GM18511 (cell line): ENCODE data around the gene NFE2L3.
"Not testable (repeated sequence)": the region's sequence is repeated elsewhere in the genome, so short reads cannot be mapped to it uniquely, and the experiment has no call there.

Experiments
- ATAC-seq: cut with Tn5 transposase; IDR thresholded peaks from one replicate; pipeline ENCODE4 v1.9.1; 2021; ENCODE audit warnings: mild to moderate bottlenecking, moderate library complexity; ENCODE audit not compliant: unreplicated experiment

Gene NFE2L3

DNA sequence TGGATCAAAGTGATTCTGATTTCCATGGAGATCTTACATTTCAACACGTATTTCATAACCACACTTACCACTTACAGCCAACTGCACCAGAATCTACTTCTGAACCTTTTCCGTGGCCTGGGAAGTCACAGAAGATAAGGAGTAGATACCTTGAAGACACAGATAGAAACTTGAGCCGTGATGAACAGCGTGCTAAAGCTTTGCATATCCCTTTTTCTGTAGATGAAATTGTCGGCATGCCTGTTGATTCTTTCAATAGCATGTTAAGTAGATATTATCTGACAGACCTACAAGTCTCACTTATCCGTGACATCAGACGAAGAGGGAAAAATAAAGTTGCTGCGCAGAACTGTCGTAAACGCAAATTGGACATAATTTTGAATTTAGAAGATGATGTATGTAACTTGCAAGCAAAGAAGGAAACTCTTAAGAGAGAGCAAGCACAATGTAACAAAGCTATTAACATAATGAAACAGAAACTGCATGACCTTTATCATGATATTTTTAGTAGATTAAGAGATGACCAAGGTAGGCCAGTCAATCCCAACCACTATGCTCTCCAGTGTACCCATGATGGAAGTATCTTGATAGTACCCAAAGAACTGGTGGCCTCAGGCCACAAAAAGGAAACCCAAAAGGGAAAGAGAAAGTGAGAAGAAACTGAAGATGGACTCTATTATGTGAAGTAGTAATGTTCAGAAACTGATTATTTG, 33.3 kb downstream of the NFE2L3 start:
- no peak for ATAC-seq

DNA sequence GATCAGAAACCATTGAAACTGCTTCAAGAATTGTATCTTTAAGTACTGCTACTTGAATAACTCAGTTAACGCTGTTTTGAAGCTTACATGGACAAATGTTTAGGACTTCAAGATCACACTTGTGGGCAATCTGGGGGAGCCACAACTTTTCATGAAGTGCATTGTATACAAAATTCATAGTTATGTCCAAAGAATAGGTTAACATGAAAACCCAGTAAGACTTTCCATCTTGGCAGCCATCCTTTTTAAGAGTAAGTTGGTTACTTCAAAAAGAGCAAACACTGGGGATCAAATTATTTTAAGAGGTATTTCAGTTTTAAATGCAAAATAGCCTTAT, 33.8 kb downstream of the NFE2L3 start:
- ATAC-seq = no peak

DNA sequence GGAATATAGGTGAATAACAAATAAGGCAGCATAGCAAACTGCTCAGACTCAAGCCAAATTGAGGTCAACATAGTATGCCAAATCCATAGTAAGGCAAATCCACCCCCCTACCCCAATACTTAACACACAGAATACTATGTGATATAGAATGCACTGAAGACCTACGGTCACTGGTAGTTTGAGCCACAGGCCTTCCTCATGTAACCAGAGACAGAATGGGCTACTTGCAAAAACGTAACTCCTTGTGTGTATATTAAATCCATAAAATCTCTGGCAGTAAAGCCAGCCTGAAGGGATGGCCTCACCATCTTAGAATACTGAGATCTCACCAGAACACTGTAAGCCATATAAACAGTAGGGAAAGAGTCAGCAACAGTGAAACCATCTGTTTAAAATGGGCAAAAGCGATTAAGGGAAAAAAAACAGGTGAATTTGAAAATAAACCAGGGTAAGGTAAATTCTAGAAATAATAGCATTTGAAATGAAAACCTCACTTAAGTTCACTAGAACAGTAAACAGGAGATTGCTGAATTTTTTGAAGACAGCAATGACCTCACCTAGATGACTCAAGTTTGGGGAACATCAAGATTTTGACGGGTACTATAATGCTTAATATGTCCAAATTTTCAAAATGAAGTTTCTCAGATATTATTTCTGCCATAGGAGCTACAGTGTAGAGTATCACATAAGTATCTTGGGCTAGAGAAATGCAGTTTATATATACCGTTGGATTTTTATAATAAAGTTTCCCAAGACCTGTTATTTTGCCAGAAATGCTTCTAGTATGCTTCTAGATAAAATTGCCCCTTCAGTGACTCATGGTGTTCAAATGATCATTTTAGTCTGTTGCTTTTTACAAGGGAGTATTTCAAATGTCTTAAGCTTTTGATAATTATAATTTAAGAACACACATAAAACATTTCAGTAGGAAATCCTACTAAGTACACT, 34.6 kb downstream of the NFE2L3 start:
- ATAC-seq = no peak

DNA sequence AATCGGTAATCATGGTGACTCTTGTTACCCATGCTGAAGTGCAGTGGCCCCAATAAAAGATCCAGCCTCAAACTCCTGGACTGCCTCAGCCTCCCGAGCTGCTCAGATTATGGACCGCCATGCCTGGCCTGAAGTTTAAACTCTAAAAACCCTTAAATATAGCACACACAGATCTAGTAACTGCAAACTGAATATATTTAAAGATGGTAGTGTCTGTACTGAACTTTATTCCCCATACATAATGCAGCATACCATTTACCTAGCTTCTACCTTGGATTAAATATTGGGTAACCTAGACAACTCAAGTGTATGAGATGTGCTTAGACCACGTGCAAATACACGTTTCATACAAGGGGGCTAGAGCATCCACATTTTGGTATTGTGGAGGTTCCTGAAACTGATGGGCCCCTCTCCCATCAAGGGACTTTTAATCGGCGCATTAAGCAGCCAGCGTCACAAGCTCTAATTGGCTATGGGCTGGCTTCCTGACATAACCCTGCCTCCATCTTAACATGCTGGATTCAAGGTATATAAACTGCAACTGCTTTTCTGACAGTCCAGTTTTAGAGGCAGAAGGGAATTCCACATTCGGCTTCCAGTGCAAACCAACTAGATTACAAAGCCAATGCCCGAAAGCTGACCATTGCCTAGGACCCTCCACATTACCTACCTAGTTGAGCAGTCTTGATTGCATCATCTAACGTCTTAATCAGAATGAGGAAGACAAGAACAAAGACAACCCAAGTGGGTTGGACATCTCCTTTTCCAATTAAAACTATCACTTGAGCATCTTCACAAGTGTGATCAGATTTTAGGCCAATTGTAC, 35.6 kb downstream of the NFE2L3 start:
- no peak for ATAC-seq

DNA sequence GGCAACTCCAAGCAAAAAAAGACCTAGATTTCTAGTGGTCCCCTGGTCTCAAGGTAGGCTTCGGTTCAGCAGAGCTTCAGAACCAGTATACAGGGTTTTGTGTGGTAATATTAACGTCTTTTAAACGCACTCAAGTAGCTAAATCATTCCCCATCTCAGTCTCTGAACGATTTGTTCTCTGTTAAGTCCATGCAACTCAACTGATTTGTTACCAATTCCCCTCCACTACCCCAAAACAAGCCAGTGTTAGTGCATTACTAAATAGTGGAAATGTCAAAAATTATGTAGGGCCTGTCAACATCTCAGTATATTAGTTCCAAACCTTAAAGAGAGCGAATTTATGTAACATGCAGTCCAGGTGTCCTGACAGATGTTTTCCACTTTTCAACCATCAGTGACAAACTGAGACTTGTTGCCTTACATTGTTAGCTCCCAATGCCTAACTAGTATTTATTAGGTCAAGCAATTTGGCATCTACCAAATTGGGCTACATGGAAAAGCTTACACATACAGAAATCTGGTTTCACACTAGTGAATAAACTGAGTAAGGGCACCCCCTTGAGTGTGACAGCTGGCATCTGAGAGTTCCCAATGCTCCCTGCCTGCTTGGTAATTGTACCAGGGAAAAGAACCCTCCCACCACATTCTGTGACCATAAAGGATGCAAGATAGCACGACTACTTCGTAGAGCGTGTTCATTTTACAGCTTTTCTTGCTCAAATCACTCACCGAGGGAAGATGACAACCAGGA, 36.4 kb downstream of the NFE2L3 start:
- ATAC-seq = no peak

DNA sequence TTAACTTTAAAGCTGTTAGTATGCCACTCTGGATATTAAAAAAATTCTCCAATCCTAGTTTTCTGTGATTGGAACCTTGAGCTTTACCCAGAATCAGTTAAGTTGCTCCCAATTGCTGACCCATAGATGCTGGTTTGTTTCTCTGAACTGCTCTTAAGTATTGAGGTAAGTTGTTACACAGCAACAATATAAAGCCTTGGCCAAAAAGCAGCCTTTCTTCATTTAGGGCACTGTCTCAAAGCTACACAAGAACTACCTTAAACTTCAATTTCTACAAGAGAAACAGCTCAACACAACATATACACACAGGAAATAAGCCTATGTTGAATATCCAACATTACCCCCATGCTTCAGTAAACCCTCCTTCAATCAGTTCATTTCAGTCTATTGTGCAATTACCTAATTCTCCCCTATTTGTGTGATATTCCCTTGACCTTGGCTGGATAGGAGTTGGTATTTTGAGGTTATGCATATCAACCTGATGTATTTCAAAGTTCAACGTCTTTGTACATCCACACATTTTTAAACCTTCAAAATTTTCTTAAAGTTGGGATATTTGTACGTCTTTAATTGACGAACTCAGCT, 37.1 kb downstream of the NFE2L3 start:
- ATAC-seq = no peak

DNA sequence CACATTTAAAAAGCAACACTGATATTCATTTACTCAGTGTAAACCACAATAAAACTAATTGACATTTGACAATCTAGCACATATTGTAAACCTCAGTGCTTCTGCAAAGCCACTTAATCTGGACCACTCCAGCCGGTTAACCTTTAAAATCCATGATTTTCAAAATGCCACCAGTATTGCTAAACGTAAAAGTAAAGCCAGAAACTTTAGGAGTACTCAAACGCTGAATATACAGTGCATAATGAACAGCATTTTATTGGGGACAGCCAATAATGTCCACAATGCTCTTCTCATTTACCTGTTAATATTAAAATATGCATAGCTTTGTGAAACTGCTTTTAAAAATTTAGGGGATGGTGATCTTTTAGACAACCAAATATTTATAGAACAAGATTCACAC, 37.7 kb downstream of the NFE2L3 start:
- ATAC-seq = no peak

DNA sequence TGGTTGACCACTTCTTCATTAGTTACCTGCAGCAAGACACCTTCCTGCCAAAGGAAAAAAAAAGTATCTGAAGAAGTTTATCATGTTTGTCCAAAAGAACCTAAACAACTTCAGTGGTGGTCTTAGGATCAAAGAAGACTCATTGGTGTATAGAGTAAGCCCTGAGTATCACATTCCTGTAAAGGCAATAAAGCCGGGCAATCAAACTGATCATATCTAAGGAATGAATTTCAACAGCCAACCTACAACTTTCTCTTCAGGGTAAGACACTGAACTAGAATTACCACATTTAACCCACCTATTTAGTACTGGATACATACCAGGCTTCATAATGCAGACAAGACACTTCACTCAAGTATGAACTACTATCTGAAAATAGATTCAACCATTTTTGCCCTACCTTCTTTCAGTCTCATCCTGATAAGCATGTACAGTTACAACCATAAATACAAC, 38.4 kb downstream of the NFE2L3 start:
- no peak for ATAC-seq

DNA sequence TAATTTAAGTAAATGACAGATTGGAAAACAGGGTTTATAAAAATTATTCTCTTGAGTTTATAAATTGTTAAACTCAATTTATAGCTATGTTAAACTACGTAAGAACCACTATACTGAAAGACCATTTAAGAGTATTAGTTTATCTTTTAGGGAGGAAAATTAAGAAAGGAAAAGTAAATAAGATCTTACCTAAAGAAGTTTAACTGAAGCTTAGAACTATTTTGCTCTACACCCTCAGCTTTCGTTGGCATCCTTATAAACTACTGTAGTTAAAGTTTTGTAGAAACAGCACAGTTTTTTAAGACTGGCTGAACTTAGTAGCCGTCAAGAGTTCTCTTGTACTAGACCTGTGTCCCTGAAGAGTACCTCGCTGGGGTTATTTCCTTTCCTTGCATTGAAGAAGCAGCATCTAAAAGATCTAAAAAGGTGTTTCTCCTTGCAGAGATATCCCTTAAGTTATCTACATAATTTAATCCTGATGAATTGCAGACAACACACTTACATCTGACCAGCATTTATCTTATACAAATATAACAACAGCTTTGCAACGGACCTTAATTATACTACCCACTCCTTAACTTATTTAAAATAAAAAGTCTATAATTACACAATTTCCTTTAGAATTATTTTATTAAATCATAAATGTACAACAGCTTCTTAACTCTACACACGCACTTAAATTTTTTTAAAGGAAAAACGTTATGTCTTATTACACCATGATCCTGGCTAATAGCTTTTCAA, 39.4 kb downstream of the NFE2L3 start:
- ATAC-seq = no peak

DNA sequence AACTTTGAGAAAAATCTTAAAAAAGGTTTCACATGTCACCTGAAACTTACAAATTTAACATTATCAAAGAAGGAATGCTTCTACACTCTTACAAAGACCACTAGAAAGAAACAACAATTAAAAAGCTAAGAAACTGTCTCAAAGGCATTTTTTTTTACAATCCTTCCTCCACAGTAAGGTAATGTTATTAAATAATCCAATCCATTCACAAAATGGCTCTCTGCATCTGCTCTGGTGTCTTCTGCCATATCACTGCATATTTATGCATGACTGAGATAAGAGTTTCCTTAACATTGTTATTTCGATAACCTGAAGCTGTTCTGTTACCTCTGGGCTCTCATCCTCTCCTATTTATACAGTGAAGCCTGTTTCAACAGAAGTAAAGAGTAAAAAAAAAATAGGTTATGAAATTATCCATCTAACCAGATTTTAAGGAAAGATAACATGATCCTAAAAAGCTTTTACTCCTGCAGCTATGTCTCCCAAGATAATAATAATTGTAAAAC, 40.0 kb downstream of the NFE2L3 start:
- ATAC-seq = no peak

DNA sequence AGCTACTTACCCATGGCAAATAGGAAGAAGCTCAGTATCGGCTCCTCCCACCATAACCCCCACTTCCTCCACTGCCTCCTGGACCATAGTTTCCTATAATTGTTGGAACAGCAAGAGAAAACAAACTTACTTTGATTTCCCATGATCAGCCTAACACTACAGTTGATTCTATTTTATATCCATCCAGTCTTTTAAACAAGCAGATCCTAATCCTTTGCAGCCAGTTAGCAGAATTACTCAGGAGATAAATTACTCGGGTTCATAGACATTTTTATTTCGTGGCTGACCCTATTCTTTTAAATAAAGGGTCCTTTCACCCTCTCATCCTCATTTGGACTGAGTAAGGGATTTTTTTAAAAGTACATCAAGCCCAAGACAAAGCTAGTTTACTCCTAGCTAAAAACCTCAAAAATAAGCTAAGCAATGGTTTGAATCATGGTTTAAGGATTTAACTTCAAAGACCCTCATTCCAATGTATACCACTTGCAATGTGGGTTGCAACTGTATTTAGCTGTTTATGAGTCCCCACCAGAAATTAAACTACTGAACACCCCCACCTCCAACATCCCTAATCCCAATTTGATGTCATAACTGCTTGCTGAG, 40.6 kb downstream of the NFE2L3 start:
- ATAC-seq = no peak

DNA sequence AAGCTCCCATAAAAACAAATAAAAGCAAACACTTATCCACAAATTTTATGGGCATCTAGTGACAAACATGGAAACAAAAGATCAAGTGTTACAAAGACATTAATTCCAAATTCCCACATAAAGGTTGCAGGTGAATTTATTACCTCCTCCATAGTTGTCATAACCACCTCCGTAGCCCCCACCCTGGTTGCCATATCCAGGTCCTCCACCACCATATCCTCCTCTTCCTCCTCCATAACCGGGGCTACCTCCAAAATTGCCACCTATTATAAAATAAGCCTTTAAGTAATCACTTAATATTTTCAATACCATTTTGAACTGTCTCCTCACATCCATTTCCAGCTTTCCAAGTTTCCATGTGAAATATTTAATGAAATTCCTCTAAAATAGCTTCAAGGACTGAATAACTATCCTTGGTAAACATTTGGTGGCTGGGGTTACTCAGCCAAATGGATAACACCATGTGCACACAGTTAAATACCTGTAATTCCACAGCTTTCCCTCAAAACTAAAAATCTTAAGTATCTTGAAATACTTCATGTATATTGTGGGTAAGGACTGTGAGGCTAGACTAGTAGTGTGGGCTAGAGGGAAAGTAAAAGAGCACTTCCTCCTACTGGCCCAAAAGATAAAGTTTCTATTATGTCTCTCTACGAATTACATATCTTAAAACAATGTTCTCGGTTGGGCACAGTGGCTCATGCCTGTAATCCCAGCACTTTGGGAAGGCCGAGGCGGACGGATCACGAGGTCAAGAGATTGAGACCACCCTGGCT, 41.6 kb downstream of the NFE2L3 start:
- no peak for ATAC-seq

DNA sequence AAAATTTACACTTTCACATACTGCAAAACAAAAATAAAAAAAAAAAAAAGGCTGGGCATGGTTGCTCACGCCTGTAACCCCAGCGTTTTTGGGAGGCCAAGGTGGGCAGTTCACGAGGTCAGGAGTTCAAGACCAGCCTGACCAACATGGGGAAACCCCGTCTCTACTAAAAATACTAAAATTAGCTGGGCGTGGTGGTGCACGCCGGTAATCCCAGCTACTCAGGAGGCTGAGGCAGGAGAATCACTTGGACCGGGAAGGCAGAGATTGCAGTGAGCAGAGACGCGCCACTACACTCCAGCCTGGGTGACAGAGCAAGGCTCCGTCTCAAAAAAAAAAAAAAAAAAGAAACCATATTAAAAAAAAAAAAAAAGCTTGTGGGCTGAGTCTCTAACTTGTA, 42.8 kb downstream of the NFE2L3 start:
- not testable (repeated sequence) for ATAC-seq

DNA sequence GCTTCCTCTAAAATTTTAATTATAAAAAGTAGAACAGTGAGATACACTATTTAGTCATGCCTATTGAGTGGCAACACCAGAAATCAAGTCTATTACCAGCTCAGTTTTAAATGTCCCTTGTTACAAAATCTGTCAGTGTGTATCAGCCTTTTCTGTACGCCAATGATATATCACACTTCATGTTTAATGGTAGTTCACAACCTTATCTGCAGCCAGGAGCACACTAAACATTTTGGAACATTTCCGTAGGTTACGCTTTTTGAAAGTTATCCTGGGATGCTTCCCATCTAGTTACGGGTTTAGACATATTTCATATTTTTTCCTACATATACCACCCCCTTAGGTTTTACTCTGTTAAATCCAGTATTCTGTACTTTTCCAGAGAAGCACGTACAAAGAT, 43.2 kb downstream of the NFE2L3 start:
- no peak for ATAC-seq

DNA sequence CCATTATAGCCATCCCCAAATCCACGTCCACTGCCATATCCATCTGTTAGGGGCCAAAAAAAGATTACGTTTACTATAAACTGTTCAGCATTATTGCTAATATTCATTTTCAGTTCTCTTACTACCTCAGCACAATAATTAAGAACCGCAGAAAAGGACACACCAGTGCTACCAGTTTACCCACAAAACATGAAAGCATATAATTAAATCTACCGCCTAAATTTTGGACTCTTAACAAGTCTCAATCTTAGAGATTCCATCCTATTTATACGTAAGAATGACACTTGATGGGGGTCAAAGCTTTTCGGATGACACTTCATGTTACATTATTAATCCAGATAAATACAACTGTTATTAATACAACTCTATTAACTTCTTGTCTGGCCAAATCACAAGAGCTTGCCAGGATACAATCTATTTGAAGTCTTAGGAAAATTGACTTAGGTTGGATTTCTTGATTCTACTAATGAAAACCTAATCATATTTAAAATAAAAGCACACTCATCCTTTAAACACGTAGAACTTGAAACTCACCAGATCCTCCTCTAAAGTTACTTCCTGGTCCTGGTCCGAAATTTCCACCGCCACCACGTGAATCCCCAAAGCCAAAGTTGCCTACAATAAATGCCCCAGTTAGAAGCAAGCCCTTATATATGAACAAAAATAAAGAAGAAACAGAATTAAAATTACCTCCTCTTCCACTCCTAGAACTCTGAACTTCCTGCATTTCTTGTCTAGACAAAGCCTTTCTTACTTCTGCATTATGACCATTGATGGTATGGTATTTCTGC, 44.1 kb downstream of the NFE2L3 start:
- no peak for ATAC-seq

DNA sequence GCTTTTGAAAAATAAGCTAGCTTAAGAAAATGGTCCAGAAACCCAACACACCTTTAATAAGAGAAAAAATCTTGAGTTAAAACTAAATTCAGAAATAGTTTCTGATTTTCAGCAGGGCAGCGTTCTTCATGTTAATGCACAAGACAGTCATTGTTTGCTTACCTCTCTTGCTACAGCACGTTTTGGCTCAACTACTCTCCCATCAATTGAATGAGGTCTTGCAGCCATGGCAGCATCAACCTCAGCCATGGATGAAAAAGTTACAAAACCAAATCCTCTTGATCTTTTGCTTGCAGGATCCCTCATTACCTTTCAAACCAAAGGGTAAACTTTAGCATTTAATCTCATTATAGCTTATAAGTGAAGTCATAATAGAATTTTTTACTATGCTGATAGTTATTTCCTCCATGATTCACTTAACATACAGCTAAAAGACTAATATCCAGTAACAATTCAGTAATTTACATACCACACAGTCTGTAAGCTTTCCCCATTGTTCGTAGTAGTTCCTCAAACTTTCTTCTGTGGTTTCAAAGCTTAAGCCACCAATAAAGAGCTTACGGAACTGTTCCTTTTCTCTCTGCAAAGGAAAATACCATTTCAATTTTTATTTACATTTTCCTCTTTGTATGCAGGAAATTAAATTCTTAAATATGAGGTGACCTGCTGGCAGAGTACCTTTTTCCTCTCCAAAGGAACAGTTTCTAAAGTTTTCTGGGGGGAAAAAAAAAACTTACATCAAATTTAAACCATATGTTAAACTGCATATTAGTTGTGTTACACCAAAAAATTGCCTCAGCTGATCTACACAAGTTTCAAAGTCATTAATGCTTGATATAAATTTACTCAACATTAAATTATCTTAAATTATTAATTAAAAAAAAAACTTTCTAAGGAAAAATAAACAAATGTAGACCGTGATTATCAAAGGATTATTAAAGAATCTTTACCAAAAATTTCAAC, 45.4 kb downstream of the NFE2L3 start:
- no peak for ATAC-seq
